A172 (cell line): Measurements from ENCODE around the gene SNW1. TPM values are rescaled to one million over a fixed set of nuclear protein-coding genes. Genes with fewer than 3 reads are reported as not detected.
"Not testable (repeated sequence)": the region's sequence is repeated elsewhere in the genome, so short reads cannot be mapped to it uniquely, and the experiment has no call there.

Source experiments
- DNase-seq: peaks from one replicate; pipeline ENCODE4 v3.0.0-alpha.2; 2015; ENCODE audit warnings: low spot score
- total RNA-seq: library from RNA; depleted of rRNA; stranded (reverse); fragments of >200 nt; shearing (Covaris generic); gene quantifications from 2 replicates; pipeline ENCODE4 v1.2.3, GENCODE V29; 2014

SNW1 gene
- total RNA-seq, 1 experiment from 2014 or later = 80.9 TPM

DNA sequence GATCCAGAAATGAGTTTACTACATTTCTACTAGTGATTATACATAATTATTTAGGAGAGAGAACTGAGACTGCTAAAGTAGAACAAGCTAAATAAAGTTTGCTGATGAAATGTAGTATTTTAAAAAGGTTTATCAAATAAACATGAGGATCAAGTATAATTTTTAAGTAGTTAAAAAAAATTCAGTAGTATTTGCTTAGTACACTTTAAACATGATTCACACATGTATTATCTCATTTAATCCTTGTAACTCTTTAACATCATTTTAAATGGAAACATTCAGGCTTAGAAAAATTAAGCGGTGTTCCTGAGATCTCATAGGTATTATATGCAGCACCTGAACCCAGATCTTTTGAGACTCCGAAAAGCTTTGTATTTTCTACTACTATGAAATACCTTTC, 8.7 kb downstream of the SNW1 start:
- DNase-seq = no peak

DNA sequence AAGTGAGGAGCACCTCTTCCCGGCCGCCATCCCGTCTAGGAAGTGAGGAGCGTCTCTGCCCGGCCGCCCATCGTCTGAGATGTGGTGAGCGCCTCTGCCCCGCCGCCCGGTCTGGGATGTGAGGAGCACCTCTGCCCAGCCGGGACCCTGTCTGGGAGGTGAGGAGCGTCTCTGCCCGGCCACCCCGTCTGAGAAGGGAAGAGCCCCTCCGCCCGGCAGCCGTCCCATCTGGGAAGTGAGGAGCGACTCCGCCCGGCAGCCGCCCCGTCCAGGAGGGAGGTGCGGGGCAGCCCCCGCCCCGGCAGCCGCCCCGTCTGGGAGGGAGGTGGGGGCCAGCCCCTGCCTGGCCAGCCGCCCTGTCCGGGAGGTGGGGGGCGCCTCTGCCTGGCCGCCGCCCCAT, 13.5 kb downstream of the SNW1 start:
- not testable (repeated sequence) for DNase-seq

GRCh38 chr14:77746064-77746702, 14.8 kb downstream of the SNW1 start:
- no peak for DNase-seq

DNA sequence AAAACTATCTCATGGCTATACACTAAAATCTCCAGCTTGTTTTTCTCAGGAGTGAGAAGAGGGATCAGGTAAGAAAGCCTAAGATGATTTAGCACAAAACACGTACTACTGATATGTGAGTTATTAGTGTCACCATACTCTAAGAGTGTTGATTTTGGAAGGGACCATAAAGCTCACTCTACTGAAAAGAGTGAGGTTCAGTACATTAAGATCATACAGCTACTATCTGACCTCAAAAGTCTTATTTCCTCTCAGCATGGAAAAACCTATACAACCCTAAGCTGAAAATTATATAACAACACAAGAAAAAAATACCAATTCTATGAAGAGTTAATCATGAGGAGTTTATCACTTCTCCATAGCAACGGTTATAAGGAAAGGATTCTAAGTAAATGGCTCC, 19.5 kb downstream of the SNW1 start:
- DNase-seq = no peak

GRCh38 chr14:77738559-77739250, 22.3 kb downstream of the SNW1 start:
- DNase-seq = peak; percentile 16

GRCh38 chr14:77730976-77731497, 29.9 kb downstream of the SNW1 start:
- DNase-seq = no peak

DNA sequence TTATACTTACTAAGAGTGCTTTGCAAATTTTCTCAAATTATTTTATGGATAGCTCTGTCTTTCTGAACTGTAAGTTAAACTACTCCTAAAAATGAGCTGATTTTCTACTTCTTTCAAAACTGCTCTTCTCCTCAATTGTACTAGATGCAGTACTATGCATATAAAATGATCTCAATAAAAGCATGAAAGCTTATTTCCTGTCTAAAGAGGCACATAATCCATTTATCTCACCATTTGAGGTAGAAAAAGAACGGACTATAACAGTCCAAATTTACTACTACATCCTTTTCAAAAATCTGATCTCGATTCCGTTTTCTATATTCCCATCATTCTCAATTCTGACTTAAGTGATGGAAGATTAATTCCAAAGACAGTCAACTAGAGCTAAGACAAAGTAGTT, 38.7 kb downstream of the SNW1 start:
- DNase-seq = no peak

DNA sequence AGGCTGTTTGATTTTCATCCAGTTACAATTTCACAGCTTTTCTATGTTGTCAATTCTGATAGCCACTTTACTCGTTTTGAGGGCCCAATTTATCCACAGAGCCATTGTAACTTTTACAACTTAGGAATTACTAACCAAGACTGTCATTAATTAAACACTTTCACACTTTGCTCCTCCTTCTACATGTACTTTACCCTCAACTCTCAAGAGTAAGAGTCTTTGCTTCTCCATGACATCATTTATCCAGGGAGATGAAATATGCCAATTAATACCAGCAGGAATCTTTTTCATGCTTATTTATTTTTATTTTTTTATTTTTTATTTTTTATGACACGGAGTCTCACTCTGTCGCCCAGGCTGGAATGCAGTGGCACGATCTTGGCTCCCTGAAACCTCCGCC, 39.5 kb downstream of the SNW1 start:
- no peak for DNase-seq

DNA sequence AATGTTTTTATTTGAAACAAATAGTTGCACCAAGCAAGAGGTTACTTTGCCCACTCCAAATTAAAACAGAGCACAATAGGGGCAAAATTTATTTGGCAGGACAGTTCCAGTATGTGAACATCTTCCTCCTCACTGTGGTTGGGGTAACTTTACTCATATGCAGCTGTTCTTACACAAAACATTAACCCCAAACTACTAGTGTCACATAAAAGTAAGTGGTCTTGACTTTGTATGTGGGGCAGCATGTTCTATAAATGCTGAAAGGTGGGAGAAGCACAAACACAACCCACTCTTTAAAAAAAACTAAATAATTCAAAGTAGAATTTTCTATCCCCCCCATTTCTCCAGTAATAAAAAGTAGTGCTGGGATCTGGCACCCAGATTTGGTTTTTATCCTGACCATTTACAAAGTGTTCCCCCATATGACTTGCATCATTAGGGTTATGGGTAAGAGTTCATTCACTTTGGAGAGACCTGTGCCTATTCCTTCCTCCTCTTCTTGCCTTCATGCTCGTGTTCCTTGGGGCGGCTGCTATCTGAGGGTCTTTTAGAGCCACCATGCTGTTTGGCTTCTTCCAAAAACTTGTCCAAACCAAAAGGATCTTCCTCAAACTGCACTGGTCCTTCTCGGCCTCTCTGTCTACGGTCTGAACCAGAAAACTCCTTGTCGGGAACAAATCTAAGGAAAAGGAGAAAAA, 43.2 kb downstream of the SNW1 start:
- DNase-seq = no peak

- no peak for DNase-seq
Measured at GRCh38 chr14:77714926-77715325, 46.0 kb downstream of the SNW1 start.

- no peak for DNase-seq
Measured at GRCh38 chr14:77710364-77710763, 50.6 kb downstream of the SNW1 start.

DNA sequence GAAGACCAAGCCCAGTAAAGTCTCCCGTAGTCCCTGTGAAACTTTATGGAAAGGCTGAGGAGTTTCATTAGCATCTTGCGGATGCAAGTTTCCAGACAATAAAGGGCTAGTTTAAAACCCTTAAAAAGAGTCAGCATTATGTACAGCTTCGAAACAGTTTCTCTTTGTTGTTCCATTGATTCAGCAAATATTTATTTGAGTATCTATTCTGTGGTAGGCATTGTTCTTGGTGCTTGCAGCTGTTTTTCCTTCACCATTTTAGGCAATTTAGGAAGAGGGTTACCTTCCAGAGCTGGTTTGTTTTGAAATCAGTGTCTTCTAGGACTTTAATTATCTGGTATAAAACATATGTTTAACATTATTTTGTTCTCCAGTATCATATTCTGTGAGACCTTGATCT, 51.5 kb downstream of the SNW1 start:
- DNase-seq = no peak

- no peak for DNase-seq
Measured at GRCh38 chr14:77708749-77709148, 52.2 kb downstream of the SNW1 start.

DNA sequence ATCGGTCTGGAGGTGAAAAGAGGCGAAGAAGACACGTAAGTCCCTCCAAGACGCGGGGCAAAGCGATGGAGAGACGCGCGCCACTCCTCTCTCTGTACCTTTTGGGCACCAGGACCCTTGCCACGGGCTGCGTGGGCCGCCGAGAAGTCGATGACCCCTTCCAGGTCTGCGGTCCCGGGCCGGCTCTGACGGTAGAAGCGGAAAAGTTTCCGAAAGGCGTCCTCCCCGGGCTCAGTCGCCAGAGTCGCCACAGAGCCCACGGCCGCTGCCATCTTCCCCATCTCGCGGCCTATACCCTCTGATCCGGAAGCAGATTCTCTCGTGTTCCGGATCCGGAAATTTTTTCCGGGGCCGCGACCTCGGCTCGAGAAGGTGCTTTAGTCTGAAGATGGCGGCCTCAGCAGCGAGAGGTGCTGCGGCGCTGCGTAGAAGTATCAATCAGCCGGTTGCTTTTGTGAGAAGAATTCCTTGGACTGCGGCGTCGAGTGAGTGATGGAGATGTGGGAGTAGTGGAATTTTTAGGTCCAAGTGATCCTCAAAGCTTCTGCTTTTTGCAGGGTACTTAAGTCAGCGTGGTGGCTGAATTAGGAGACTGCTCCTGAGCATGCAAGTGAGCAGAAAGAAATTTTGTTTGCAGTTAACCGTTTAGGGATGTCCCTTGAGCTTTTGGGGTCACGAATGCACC, 53.1 kb downstream of the SNW1 start, which contains the start of the genes ALKBH1 and SLIRP:
Gene ALKBH1 (minus strand): TSS at position 300 of the 685 bp plus-strand sequence. CDS start 19 bp downstream, at position 281.
Gene SLIRP (plus strand): TSS at position 380 of the 685 bp plus-strand sequence. CDS start 9 bp downstream, at position 389.
- peak; percentile 65 for DNase-seq

GRCh38 chr14:77707355-77707723, 53.6 kb downstream of the SNW1 start:
- peak; percentile 20 for DNase-seq

DNA sequence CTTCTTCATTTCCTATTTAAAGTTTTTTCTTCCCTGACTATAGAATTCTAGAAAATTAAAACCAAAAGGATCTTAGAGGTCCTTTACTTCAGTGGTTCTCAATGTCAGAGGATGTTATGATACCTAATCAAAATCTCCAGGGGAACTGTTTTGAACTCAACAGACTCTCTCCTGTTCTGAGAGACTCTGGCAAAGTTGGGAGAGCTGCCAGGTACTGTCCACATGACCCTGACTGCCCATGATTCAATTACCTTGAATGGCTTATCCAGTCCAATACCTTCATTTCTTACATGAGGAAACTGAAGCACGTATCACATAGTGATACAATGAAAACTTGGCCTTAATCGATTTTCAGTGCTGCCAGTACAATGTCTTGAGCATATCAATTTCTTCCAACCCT, 69.7 kb downstream of the SNW1 start:
- DNase-seq = no peak

GRCh38 chr14:77682158-77682553, 78.8 kb downstream of the SNW1 start:
- DNase-seq = peak; percentile 10

DNA sequence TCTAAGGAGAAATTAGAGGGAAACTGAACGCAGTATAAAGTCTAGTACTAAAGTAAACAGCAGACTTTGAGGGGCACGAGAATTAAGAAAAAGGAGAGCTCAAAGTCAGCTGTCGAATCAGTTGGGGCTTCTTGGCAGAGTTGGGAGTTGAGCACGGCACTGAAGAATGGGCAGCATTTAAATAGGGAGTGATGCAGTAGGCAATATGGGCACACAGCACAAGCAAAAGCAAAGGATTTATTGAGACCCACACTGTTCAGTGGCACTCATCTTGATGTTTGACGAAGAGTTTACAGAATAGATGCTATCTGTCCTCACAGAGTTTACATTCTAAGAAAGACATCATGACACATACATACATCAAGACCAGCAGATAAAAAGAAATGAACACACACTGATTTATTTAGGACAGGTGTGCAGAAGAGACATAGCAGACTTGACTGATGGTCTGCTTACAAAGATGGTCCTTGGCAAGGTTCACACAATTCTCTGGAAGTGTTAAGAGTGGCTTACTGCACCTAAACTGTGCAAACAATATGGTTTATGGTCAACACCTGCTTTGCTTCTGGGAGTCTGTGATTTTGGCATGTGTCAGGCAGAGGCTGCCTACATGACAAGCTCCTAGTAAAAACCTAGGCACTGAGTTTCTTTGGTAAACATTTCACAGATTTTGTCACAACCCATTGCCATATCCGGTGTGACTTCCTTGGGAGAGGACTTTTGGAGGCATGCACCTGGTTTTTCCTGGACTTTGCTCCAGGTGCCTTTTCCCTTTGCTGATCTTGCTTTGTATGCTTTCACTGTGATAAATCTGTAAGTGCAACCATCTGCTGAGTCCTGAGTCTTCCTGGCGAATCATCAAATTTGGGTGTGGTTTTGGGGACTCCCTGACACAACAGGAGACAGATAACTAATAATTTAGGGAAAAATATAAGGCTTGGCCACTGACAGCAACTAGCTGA, 79.5 kb downstream of the SNW1 start:
- DNase-seq = peak; percentile 17

DNA sequence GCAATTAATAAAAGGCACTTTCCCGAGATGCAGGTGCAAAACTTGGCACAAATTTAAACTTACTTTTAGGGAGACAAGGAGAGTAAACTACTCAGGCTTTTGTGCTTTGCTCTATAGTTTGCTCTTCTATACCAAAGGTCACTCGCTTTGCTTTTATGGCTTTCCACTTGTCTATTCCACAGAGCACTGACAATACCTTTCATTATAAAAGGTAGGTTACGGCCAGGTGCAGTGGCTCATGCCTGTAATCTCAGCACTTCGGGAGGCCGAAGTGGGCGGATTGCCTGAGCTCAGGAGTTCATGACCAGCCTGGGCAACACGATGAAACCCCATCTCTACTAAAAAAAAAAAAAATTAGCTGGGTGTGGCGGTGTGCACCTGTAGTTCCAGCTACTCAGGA, 86.0 kb downstream of the SNW1 start:
- no peak for DNase-seq

DNA sequence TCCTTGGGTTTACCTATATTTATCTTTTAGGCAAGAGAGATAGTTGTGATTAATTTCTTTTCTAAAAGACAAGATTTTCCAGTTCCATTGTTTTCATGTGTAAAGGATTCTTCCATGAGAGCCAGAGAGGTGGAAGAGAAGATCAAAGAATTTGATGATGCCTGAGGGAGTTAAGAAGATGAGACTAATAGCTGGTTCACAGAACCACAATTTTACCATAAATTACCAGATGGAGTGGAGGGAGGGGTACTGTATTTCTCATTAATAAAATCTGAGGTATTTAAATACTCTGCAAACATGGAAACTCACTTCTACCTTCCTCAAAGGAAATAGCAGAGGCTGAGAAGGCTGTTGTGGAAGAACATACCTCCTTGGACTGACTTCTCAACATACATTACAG, 87.8 kb downstream of the SNW1 start:
- no peak for DNase-seq
